Thyroid gland (tissue), 4 donors: Measurements from ENCODE around the gene NUMB.

ENCODE experiments used
- CTCF ChIP-seq, 6 experiments: fragments of 200-600 bp in 3 of 6; fragments of 450-650 bp in 3 of 6; sonication (generic) in 3 of 6; IDR thresholded peaks; one replicate each; pipeline ENCODE4 v1.5.1; 2016 to 2019; ENCODE audit warnings: antibody characterized with exemption in 6 of 6, mild to moderate bottlenecking in 2 of 6, inconsistent platforms in 1 of 6, moderate library complexity in 1 of 6
- POLR2A ChIP-seq, 2 donors: fragments of 450-650 bp; IDR thresholded peaks; one replicate each; pipeline ENCODE4 v1.6.1; 2017; ENCODE audit warnings: antibody characterized with exemption in 2 of 2, mild to moderate bottlenecking in 2 of 2, moderate library complexity in 1 of 2

- TF ChIP-seq CTCF (IDR thresholded peaks at IDR 0.05) (no peak), POLR2A (IDR thresholded peaks at IDR 0.05) (no peak)
Observed at GRCh38 chr14:73225496-73225895, 232.8 kb downstream of the NUMB start.
